Right lobe of liver (tissue), 6 donors: ENCODE data around the gene GABRG2. TPM values are rescaled to one million over a fixed set of nuclear protein-coding genes. Genes with fewer than 3 reads are reported as not detected.

Experiments
- ATAC-seq, 4 donors: fragments of 200-7000 bp; cut with Tn5 transposase; one replicate each; pipeline ENCODE4 v1.9.1; 2020; ENCODE audit warnings: mild to moderate bottlenecking in 4 of 4, moderate library complexity in 4 of 4
- DNase-seq, 3 donors: peaks; one replicate each; pipeline ENCODE4 v3.0.0-alpha.2; 2020
- H3K27ac ChIP-seq, 3 donors: fragments of 200-600 bp; one replicate each; pipeline ENCODE4 v1.8.0; 2022
- H3K27me3 ChIP-seq, 2 donors: fragments of 200-600 bp; one replicate each; pipeline ENCODE4 v1.8.0; 2022
- H3K36me3 ChIP-seq, 4 donors: fragments of 200-600 bp; sonication (generic) in 1 of 4; one replicate each; pipeline versions ENCODE4 v1.5.1 to v1.8.0; 2017 to 2022; ENCODE audit warnings: control low read depth in 1 of 4
- H3K4me1 ChIP-seq, 4 donors: fragments of 200-600 bp; sonication (generic) in 1 of 4; one replicate each; pipeline versions ENCODE4 v1.5.1 to v1.8.0; 2017 to 2022; ENCODE audit warnings: control low read depth in 1 of 4
- H3K4me3 ChIP-seq, 3 donors: fragments of 200-600 bp; one replicate each; pipeline ENCODE4 v1.8.0; 2022
- H3K9me3 ChIP-seq, 4 donors: fragments of 200-600 bp; sonication (generic) in 1 of 4; one replicate each; pipeline versions ENCODE4 v1.5.1 to v1.8.0; 2017 to 2022; ENCODE audit warnings: control low read depth in 1 of 4
- CTCF ChIP-seq, 4 donors: fragments of 200-600 bp in 3 of 4; fragments of 450-650 bp in 1 of 4; IDR thresholded peaks; one replicate each; pipeline versions ENCODE4 v1.5.1 to v1.8.0; 2016 to 2022; ENCODE audit warnings: antibody characterized with exemption in 4 of 4, mild to moderate bottlenecking in 2 of 4
- POLR2A ChIP-seq: fragments of 450-650 bp; IDR thresholded peaks from one replicate; pipeline ENCODE4 v1.6.1; 2017; ENCODE audit warnings: antibody characterized with exemption, mild to moderate bottlenecking
- WGBS: methylation state at CpG from one replicate; pipeline ENCODE4 v1.1.6; 2018; ENCODE audit warnings: low coverage, low lambda C conversion rate; ENCODE audit not compliant: insufficient coverage; ENCODE audit errors: missing lambda C conversion rate; 5-methylcytosine and 5-hydroxymethylcytosine counted together
- intact Hi-C, 2 donors: fragments of 100-400 bp; cut with DNase I; formaldehyde crosslinking; loops; one replicate each; pipeline versions ENCODE4 v1.11.2 to v1.14.1; 2022
- total RNA-seq, 6 experiments: library from RNA; depleted of rRNA in 2 of 6; stranded (reverse); fragments of >200 nt in 2 of 6; fragmentation: NEBNext Ultra II Directional in 3 of 6; extraction: Animal tissue kit (Norgen Biotek cat#: 25700) in 3 of 6; gene quantifications; one replicate each; pipeline versions ENCODE4 v1.1.0 to v1.2.4, GENCODE V29; 2016 to 2023
- donor health status: DM: no; HTN: yes; CAD: no.
- donor health status: DM: no; HTN: no; CAD: no.
- donor health status: DM: no; HTN: no; CAD: no.
- donor health status: DM: no; HTN: yes; CAD: no.
- donor health status: DM: no; HTN: yes; CAD: no.

Gene GABRG2
- total RNA-seq, 6 experiments from 2014 or later, result not detected

DNA sequence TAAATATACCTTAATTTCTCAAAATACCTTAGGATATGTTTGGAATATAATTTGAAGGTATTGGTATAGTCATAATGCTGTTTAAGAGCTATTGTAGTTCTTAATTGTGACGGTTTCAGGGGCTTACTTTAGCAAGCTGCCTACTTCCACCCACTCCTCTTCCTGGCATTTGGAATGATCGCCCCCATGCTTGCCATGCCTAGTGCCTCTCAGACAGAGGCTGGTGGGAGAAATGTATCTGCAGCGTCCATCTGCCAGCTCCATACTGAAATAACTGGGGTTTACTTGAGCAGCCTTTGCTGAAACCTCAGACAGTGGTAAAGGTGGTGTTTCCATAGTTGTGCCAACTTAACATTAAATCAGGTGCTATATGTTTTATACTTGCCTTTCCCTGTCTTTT lies 52.2 kb downstream of the GABRG2 start:
- 39% methylated on average over 3 of the region's 3 CpGs for WGBS
- Histone ChIP-seq H3K36me3 (no peaks in the 10 kb centered on the region), H3K27ac (no peak overlapping the region), H3K9me3 (no peaks in the 10 kb centered on the region), H3K27me3 (no peaks in the 10 kb centered on the region), H3K4me1 (no peaks in the 10 kb centered on the region), H3K4me3 (no peak overlapping the region)
- ATAC-seq (no peak), DNase-seq (no peak)
- TF ChIP-seq CTCF (IDR thresholded peaks at IDR 0.05), result no peak
- TF ChIP-seq POLR2A, result no peak
- intact Hi-C loops, result no loop called here

GRCh38 chr5:162128117-162128516 lies 60.5 kb downstream of the GABRG2 start:
- H3K4me1 ChIP-seq, result no peaks in the 10 kb centered on the region
- no peak overlapping the region for H3K4me3 ChIP-seq
- TF ChIP-seq CTCF (IDR thresholded peaks at IDR 0.05), result no peak
- no peak for TF ChIP-seq POLR2A
- ATAC-seq (no peak), DNase-seq (no peak)
- intact Hi-C loops, result no loop called here
- no peaks in the 10 kb centered on the region for H3K27me3 ChIP-seq
- H3K9me3 ChIP-seq, result no peaks in the 10 kb centered on the region
- WGBS, result 0% methylated on average over 2 of the region's 2 CpGs
- no peak overlapping the region for H3K27ac ChIP-seq
- H3K36me3 ChIP-seq, result no peaks in the 10 kb centered on the region

GRCh38 chr5:162132348-162132747 lies 64.8 kb downstream of the GABRG2 start:
- intact Hi-C loops, result no loop called here
- Histone ChIP-seq H3K27me3 (no peaks in the 10 kb centered on the region), H3K36me3 (no peaks in the 10 kb centered on the region), H3K27ac (no peak overlapping the region), H3K9me3 (no peaks in the 10 kb centered on the region), H3K4me1 (no peaks in the 10 kb centered on the region), H3K4me3 (no peak overlapping the region)
- ATAC-seq, result no peak
- TF ChIP-seq POLR2A (no peak), CTCF (IDR thresholded peaks at IDR 0.05) (no peak)
- DNase-seq, result no peak

GRCh38 chr5:162139190-162139589 lies 71.6 kb downstream of the GABRG2 start:
- ATAC-seq (no peak), DNase-seq (no peak)
- no peak for TF ChIP-seq CTCF (IDR thresholded peaks at IDR 0.05)
- no peak for TF ChIP-seq POLR2A
- Histone ChIP-seq H3K9me3 (no peaks in the 10 kb centered on the region), H3K4me1 (no peaks in the 10 kb centered on the region), H3K4me3 (no peak overlapping the region), H3K27me3 (no peaks in the 10 kb centered on the region), H3K27ac (no peak overlapping the region), H3K36me3 (no peaks in the 10 kb centered on the region)
- intact Hi-C loops, result no loop called here
- 57% methylated on average over 3 of the region's 3 CpGs for WGBS

GRCh38 chr5:162154242-162154641 lies 86.7 kb downstream of the GABRG2 start:
- intact Hi-C loops, result no loop called here
- H3K9me3 ChIP-seq, result no peaks in the 10 kb centered on the region
- no peak overlapping the region for H3K4me3 ChIP-seq
- ATAC-seq, result no peak
- TF ChIP-seq CTCF (IDR thresholded peaks at IDR 0.05) (no peak), POLR2A (no peak)
- H3K27ac ChIP-seq, result no peak overlapping the region
- 70% methylated on average over 1 of the region's 1 CpG for WGBS
- H3K4me1 ChIP-seq, result no peaks in the 10 kb centered on the region
- no peaks in the 10 kb centered on the region for H3K36me3 ChIP-seq
- no peaks in the 10 kb centered on the region for H3K27me3 ChIP-seq
- no peak for DNase-seq
